ENCODE data around the gene CACFD1.

CACFD1 gene

GRCh38 chr9:133518200-133518599, 58.4 kb downstream of the CACFD1 start:
- Mint-ChIP-seq H3K4me3 (no peak overlapping the region), H3K27me3 (ENCODE audit: low read depth) (peaks cover 4% of the 10 kb centered on the region), H3K27ac (peak overlapping the region in 2 of 3 experiments; percentile 22 to 64), H3K36me3 (ENCODE audit: low read depth) (no peaks in the 10 kb centered on the region), H3K9me3 (no peaks in the 10 kb centered on the region), H3K4me1 (peaks cover 59% of the 10 kb centered on the region)
- TF ChIP-seq, protein P1, sequence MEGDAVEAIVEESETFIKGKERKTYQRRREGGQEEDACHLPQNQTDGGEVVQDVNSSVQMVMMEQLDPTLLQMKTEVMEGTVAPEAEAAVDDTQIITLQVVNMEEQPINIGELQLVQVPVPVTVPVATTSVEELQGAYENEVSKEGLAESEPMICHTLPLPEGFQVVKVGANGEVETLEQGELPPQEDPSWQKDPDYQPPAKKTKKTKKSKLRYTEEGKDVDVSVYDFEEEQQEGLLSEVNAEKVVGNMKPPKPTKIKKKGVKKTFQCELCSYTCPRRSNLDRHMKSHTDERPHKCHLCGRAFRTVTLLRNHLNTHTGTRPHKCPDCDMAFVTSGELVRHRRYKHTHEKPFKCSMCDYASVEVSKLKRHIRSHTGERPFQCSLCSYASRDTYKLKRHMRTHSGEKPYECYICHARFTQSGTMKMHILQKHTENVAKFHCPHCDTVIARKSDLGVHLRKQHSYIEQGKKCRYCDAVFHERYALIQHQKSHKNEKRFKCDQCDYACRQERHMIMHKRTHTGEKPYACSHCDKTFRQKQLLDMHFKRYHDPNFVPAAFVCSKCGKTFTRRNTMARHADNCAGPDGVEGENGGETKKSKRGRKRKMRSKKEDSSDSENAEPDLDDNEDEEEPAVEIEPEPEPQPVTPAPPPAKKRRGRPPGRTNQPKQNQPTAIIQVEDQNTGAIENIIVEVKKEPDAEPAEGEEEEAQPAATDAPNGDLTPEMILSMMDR (IDR thresholded peaks at IDR 0.05; ENCODE audit: unreplicated experiment in 3 of 3), result no peak

DNA sequence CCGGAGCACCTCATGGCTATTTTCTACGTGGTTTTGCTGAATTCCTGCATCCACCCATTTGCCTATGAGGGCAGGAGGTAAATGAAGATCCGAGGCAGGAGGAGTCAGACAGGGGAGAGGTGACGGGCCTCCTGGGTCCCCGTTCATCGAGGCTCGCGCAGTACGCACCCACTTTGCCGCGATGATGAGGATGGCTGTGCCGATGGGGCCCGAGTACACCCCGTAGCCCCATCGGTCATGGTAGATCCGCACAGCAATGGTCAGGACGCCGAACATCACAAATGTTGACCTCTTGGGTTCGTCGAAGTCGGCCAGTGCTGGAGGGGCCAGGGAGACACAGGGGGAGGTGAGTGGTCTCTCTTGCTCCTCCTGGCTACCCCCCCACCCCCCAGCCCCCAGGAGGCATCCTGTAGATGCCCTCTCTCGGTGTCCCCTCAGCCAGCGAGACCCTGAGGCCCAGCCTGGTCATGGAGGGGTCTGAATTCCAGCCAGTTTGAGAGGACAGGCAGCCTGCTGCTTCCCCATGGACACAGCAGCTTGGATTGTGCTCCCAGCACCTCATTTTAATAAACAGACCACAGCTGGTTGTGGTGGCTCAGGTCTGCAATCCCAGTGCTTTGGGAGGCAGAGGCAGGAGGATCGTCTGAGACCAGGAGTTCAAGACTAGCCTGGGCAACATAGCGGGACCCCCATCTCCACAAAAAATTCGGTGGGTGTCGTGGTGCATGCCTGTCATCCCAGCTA, 59.1 kb downstream of the CACFD1 start:
- TF ChIP-seq, protein P1 (IDR thresholded peaks at IDR 0.05; ENCODE audit: unreplicated experiment in 3 of 3), result no peak
- Mint-ChIP-seq H3K4me1 (peaks cover 60% of the 10 kb centered on the region), H3K4me3 (peak overlapping the region in 1 of 3 experiments; percentile 24), H3K27ac (peak overlapping the region in 2 of 3 experiments; percentile 22 to 92), H3K36me3 (ENCODE audit: low read depth) (no peaks in the 10 kb centered on the region), H3K9me3 (no peaks in the 10 kb centered on the region), H3K27me3 (ENCODE audit: low read depth) (peaks cover 4% of the 10 kb centered on the region)

GRCh38 chr9:133519693-133520092, 59.9 kb downstream of the CACFD1 start:
- H3K27me3 Mint-ChIP-seq (ENCODE audit: low read depth), result peaks cover 4% of the 10 kb centered on the region
- TF ChIP-seq, protein P1 (IDR thresholded peaks at IDR 0.05; ENCODE audit: unreplicated experiment in 3 of 3), result no peak
- no peaks in the 10 kb centered on the region for H3K9me3 Mint-ChIP-seq

DNA sequence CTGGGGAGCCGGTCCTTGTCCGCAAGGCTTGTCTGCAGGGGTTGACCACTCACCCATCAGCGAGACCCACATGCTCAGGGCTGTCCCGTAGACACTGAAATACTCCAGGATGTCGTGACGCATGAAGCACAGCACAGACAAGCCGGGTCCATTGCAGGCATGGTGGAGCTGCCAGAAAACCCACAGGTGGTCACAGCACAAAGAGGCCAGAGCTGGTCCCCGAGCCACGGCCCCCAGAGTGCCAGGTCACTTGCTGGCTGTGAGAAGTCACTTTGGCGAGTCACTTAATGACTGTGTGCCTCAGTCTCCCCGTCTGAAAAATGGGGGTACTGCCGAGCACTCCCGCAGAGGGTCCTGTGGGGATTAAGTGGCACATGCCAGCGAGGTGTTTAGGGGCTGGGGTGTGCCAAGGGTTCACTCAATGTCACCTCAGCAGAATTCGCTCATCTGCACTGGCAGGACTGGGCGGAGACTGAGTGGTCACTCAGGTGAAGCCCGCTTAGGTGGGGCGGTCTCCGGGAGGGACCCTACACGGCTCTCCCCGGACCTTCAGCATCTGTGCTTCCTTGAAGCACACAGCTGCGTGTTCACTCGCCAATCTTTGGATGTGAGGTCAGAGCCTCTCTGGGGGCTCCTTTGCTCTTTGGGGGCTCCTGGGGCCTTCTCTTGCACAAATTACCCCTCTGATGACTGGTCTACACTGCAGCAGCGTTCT, 60.5 kb downstream of the CACFD1 start:
- Mint-ChIP-seq H3K27me3 (ENCODE audit: low read depth) (peaks cover 4% of the 10 kb centered on the region), H3K9me3 (no peaks in the 10 kb centered on the region), H3K4me1 (peaks cover 61% of the 10 kb centered on the region), H3K4me3 (no peak overlapping the region), H3K36me3 (ENCODE audit: low read depth) (no peaks in the 10 kb centered on the region), H3K27ac (peak overlapping the region; percentile 54 to 92 (median 87))
- TF ChIP-seq, protein P1 (IDR thresholded peaks at IDR 0.05; ENCODE audit: unreplicated experiment in 3 of 3), result no peak

More at GRCh38 chr9:133519693-133520092, 59.9 kb downstream of the CACFD1 start:
- no peak overlapping the region for H3K4me3 Mint-ChIP-seq
- H3K36me3 Mint-ChIP-seq (ENCODE audit: low read depth), result no peaks in the 10 kb centered on the region
- H3K4me1 Mint-ChIP-seq, result peaks cover 61% of the 10 kb centered on the region
- H3K27ac Mint-ChIP-seq, result peak overlapping the region; percentile 54 to 92 (median 71)
